Stimulated activated CD8-positive, alpha-beta memory T cell treated with anti-CD3 and anti-CD28 coated beads, Interleukin-15, amount 100 ng/mL, for 48 hours (primary cell): Measurements from ENCODE around the gene TAX1BP3.

Experiments
- DNase-seq, 2 donors: peaks; one replicate each; pipeline ENCODE4 v3.0.0-alpha.2; 2020; ENCODE audit warnings: low read depth in 2 of 2

TAX1BP3 gene

GRCh38 chr17:3626831-3627768 lies 41.3 kb downstream of the TAX1BP3 start:
- DNase-seq = no peak

GRCh38 chr17:3622977-3623594 lies 45.3 kb downstream of the TAX1BP3 start:
- DNase-seq = no peak

GRCh38 chr17:3621146-3621720 lies 47.1 kb downstream of the TAX1BP3 start:
- DNase-seq = no peak

GRCh38 chr17:3615160-3615870 lies 53.1 kb downstream of the TAX1BP3 start:
- DNase-seq = no peak

- DNase-seq = no peak
Measured at GRCh38 chr17:3613124-3613523, 55.3 kb downstream of the TAX1BP3 start.
